ENCODE data around the gene MTURN.

MTURN gene

GRCh38 chr7:30104157-30104556, 30.6 kb upstream of the MTURN start:
- no peaks in the 10 kb centered on the region for H4K20me1 ChIP-seq
- H3K27me3 ChIP-seq, result no peaks in the 10 kb centered on the region
- H3K4me2 ChIP-seq, result no peak overlapping the region
- no peaks in the 10 kb centered on the region for H3K4me1 ChIP-seq
- H3K4me3 ChIP-seq, result no peak overlapping the region
- no peak overlapping the region for H3K9ac ChIP-seq
- peaks cover 21% of the 10 kb centered on the region for H3K9me3 ChIP-seq
- no peak overlapping the region for H3K27ac ChIP-seq
- peaks cover 18% of the 10 kb centered on the region for H3K36me3 ChIP-seq
- TF ChIP-seq Cebpa-rat (IDR thresholded peaks at IDR 0.05), result no peak

- Histone ChIP-seq H4K20me1 (no peaks in the 10 kb centered on the region), H3K9me3 (peaks cover 50% of the 10 kb centered on the region), H3K4me3 (no peak overlapping the region), H3K4me2 (no peak overlapping the region), H3K27ac (no peak overlapping the region), H3K27me3 (no peaks in the 10 kb centered on the region), H3K9ac (no peak overlapping the region), H3K4me1 (no peaks in the 10 kb centered on the region), H3K36me3 (peaks cover 8% of the 10 kb centered on the region; the same call in 1 of the 2 replicates)
- no peak for TF ChIP-seq Cebpa-rat (IDR thresholded peaks at IDR 0.05)
These were observed 22.6 kb upstream of the MTURN start for GRCh38 chr7:30112103-30112713.

GRCh38 chr7:30113144-30113543, 21.6 kb upstream of the MTURN start:
- no peaks in the 10 kb centered on the region for H4K20me1 ChIP-seq
- no peaks in the 10 kb centered on the region for H3K27me3 ChIP-seq
- TF ChIP-seq Cebpa-rat (IDR thresholded peaks at IDR 0.05), result no peak
- H3K36me3 ChIP-seq, result peaks cover 8% of the 10 kb centered on the region; the same call in 1 of the 2 replicates
- no peak overlapping the region for H3K9ac ChIP-seq
- peaks cover 46% of the 10 kb centered on the region for H3K9me3 ChIP-seq
- no peaks in the 10 kb centered on the region for H3K4me1 ChIP-seq
- H3K27ac ChIP-seq, result no peak overlapping the region
- no peak overlapping the region for H3K4me2 ChIP-seq
- H3K4me3 ChIP-seq, result no peak overlapping the region

GRCh38 chr7:30114536-30115238, 20.1 kb upstream of the MTURN start:
- peaks cover 13% of the 10 kb centered on the region; the same call in 1 of the 2 replicates for H3K36me3 ChIP-seq
- TF ChIP-seq Cebpa-rat (IDR thresholded peaks at IDR 0.05), result no peak
- no peak overlapping the region for H3K4me3 ChIP-seq
- H3K27ac ChIP-seq, result no peak overlapping the region
- H3K27me3 ChIP-seq, result no peaks in the 10 kb centered on the region
- H4K20me1 ChIP-seq, result no peaks in the 10 kb centered on the region
- H3K4me2 ChIP-seq, result no peak overlapping the region
- peaks cover 34% of the 10 kb centered on the region for H3K9me3 ChIP-seq
- H3K4me1 ChIP-seq, result no peaks in the 10 kb centered on the region
- H3K9ac ChIP-seq, result no peak overlapping the region

- Histone ChIP-seq H3K27ac (no peak overlapping the region), H3K27me3 (no peaks in the 10 kb centered on the region), H3K9ac (no peak overlapping the region), H3K4me3 (no peak overlapping the region), H3K9me3 (peaks cover 38% of the 10 kb centered on the region), H3K4me2 (no peak overlapping the region), H3K4me1 (no peaks in the 10 kb centered on the region), H4K20me1 (no peaks in the 10 kb centered on the region), H3K36me3 (peaks cover 21% of the 10 kb centered on the region; the same call in 1 of the 2 replicates)
- TF ChIP-seq Cebpa-rat (IDR thresholded peaks at IDR 0.05), result no peak
These were observed 19.0 kb upstream of the MTURN start for GRCh38 chr7:30115709-30116297.

- Histone ChIP-seq H3K4me2 (no peak overlapping the region), H3K9ac (no peak overlapping the region)
- no peak for TF ChIP-seq Cebpa-rat (IDR thresholded peaks at IDR 0.05)
These were observed 18.0 kb upstream of the MTURN start for GRCh38 chr7:30116771-30117170.

GRCh38 chr7:30117896-30118295, 16.9 kb upstream of the MTURN start:
- H3K4me2 ChIP-seq, result no peak overlapping the region
- no peaks in the 10 kb centered on the region for H3K27me3 ChIP-seq
- peaks cover 26% of the 10 kb centered on the region for H3K9me3 ChIP-seq
- no peak overlapping the region for H3K9ac ChIP-seq
- H4K20me1 ChIP-seq, result no peaks in the 10 kb centered on the region
- peaks cover 18% of the 10 kb centered on the region; the same call in 1 of the 2 replicates for H3K36me3 ChIP-seq
- TF ChIP-seq Cebpa-rat (IDR thresholded peaks at IDR 0.05), result no peak
- H3K4me1 ChIP-seq, result peaks cover 8% of the 10 kb centered on the region
- H3K27ac ChIP-seq, result no peak overlapping the region
- no peak overlapping the region for H3K4me3 ChIP-seq

More at GRCh38 chr7:30116771-30117170, 18.0 kb upstream of the MTURN start:
- Histone ChIP-seq H3K9me3 (peaks cover 38% of the 10 kb centered on the region), H3K36me3 (peaks cover 24% of the 10 kb centered on the region; the same call in 1 of the 2 replicates), H4K20me1 (no peaks in the 10 kb centered on the region), H3K4me1 (peaks cover 8% of the 10 kb centered on the region), H3K27ac (no peak overlapping the region), H3K27me3 (no peaks in the 10 kb centered on the region), H3K4me3 (no peak overlapping the region)

- TF ChIP-seq Cebpa-rat (IDR thresholded peaks at IDR 0.05), result no peak
- H3K4me3 ChIP-seq, result no peak overlapping the region
- peaks cover 8% of the 10 kb centered on the region for H3K4me1 ChIP-seq
- no peak overlapping the region for H3K9ac ChIP-seq
- H3K27me3 ChIP-seq, result no peaks in the 10 kb centered on the region
- H4K20me1 ChIP-seq, result no peaks in the 10 kb centered on the region
- H3K36me3 ChIP-seq, result peaks cover 16% of the 10 kb centered on the region; the same call in 1 of the 2 replicates
- no peak overlapping the region for H3K4me2 ChIP-seq
- no peak overlapping the region for H3K27ac ChIP-seq
- peaks cover 12% of the 10 kb centered on the region for H3K9me3 ChIP-seq
These were observed 14.8 kb upstream of the MTURN start for GRCh38 chr7:30119890-30120577.

- no peak overlapping the region for H3K27ac ChIP-seq
These were observed 813 bp upstream of the MTURN start for GRCh38 chr7:30133736-30134610.

More at GRCh38 chr7:30133736-30134610, 813 bp upstream of the MTURN start:
- Histone ChIP-seq H3K4me2 (peak overlapping the region; percentile 100), H3K4me1 (peaks cover 2% of the 10 kb centered on the region; the same call in 1 of the 2 replicates), H3K9ac (peak overlapping the region; percentile 77), H4K20me1 (peaks cover 23% of the 10 kb centered on the region), H3K36me3 (peaks cover 9% of the 10 kb centered on the region), H3K27me3 (peaks cover 33% of the 10 kb centered on the region), H3K4me3 (peak overlapping the region; percentile 95), H3K9me3 (no peaks in the 10 kb centered on the region)
- TF ChIP-seq Cebpa-rat (IDR thresholded peaks at IDR 0.05), result no peak
